ENCODE data around the gene PEX7.
"Not testable (repeated sequence)": the region's sequence is repeated elsewhere in the genome, so short reads cannot be mapped to it uniquely, and the experiment has no call there.

PEX7 gene

GRCh38 chr6:136790411-136791295, 31.7 kb upstream of the PEX7 start:
- no peak for DNase-seq (ENCODE audit: low read depth)

- no peak for DNase-seq (ENCODE audit: low read depth)
These were observed 30.9 kb upstream of the PEX7 start for GRCh38 chr6:136791296-136792094.

GRCh38 chr6:136792095-136792409, 30.3 kb upstream of the PEX7 start:
- no peak for DNase-seq (ENCODE audit: low read depth)

- DNase-seq (ENCODE audit: low read depth) = no peak
These were observed 29.8 kb upstream of the PEX7 start, which contains the start of gene MAP3K5 for GRCh38 chr6:136792410-136793262. TSS of gene MAP3K5 (minus strand) at chr6:136792477. CDS start at chr6:136792157, 320 bp downstream.

- DNase-seq (ENCODE audit: low read depth) = no peak
These were observed 29.0 kb upstream of the PEX7 start for GRCh38 chr6:136793363-136793762.

- DNase-seq (ENCODE audit: low read depth) = no peak
These were observed 27.0 kb upstream of the PEX7 start for GRCh38 chr6:136795386-136795785.

GRCh38 chr6:136795996-136796395, 26.4 kb upstream of the PEX7 start:
- DNase-seq (ENCODE audit: low read depth) = no peak

- no peak for DNase-seq (ENCODE audit: low read depth)
These were observed 24.3 kb upstream of the PEX7 start for GRCh38 chr6:136798044-136798443.

GRCh38 chr6:136801581-136801980, 20.8 kb upstream of the PEX7 start:
- DNase-seq (ENCODE audit: low read depth) = no peak

- no peak for DNase-seq (ENCODE audit: low read depth)
These were observed 18.8 kb upstream of the PEX7 start for GRCh38 chr6:136803608-136804007.

GRCh38 chr6:136809091-136809860, 13.1 kb upstream of the PEX7 start:
- no peak for DNase-seq (ENCODE audit: low read depth)

GRCh38 chr6:136811272-136811671, 11.1 kb upstream of the PEX7 start:
- DNase-seq (ENCODE audit: low read depth) = no peak

GRCh38 chr6:136812174-136812573, 10.2 kb upstream of the PEX7 start:
- DNase-seq (ENCODE audit: low read depth) = no peak

GRCh38 chr6:136815608-136816007, 6.8 kb upstream of the PEX7 start:
- not testable (repeated sequence) for DNase-seq (ENCODE audit: low read depth)

GRCh38 chr6:136816656-136817055, 5.7 kb upstream of the PEX7 start:
- no peak for DNase-seq (ENCODE audit: low read depth)

- DNase-seq (ENCODE audit: low read depth) = no peak
These were observed 1.8 kb upstream of the PEX7 start for GRCh38 chr6:136820561-136820960.

GRCh38 chr6:136822046-136822375, 381 bp upstream of the PEX7 start:
- no peak for DNase-seq (ENCODE audit: low read depth)

GRCh38 chr6:136823128-136823660, 802 bp downstream of the PEX7 start:
- no peak for DNase-seq (ENCODE audit: low read depth)

- no peak for DNase-seq (ENCODE audit: low read depth)
These were observed 3.8 kb downstream of the PEX7 start for GRCh38 chr6:136826216-136826615.

- DNase-seq (ENCODE audit: low read depth) = no peak
These were observed 9.6 kb downstream of the PEX7 start for GRCh38 chr6:136831873-136832562.

Measured in HS-5 (cell line).